Endothelial cell (in vitro differentiated cells): Measurements from ENCODE around the gene MFN2. TPM values are rescaled to one million over a fixed set of nuclear protein-coding genes. Genes with fewer than 3 reads are reported as not detected.
"Not testable (repeated sequence)": the region's sequence is repeated elsewhere in the genome, so short reads cannot be mapped to it uniquely, and the experiment has no call there.

Experiments used
- DNase-seq: peaks from one replicate; pipeline ENCODE4 v3.0.0; 2021; ENCODE audit warnings: low spot score
- H3K27ac Mint-ChIP-seq: one replicate; pipeline ENCODE4 v1.8.0; 2021; ENCODE audit warnings: mixed read lengths, inconsistent platforms; ENCODE audit not compliant: unreplicated experiment
- H3K27me3 Mint-ChIP-seq: one replicate; pipeline ENCODE4 v1.8.0; 2021; ENCODE audit warnings: mild to moderate bottlenecking, moderate library complexity, mixed read lengths, inconsistent platforms; ENCODE audit not compliant: unreplicated experiment
- H3K36me3 Mint-ChIP-seq: one replicate; pipeline ENCODE4 v1.8.0; 2021; ENCODE audit warnings: mild to moderate bottlenecking, low read depth, mixed read lengths, inconsistent platforms; ENCODE audit not compliant: unreplicated experiment
- H3K4me1 Mint-ChIP-seq: one replicate; pipeline ENCODE4 v1.8.0; 2021; ENCODE audit warnings: mild to moderate bottlenecking, mixed read lengths, inconsistent platforms; ENCODE audit not compliant: unreplicated experiment
- H3K4me3 Mint-ChIP-seq: one replicate; pipeline ENCODE4 v1.8.0; 2021; ENCODE audit warnings: mild to moderate bottlenecking, mixed read lengths, inconsistent platforms; ENCODE audit not compliant: unreplicated experiment
- H3K9me3 Mint-ChIP-seq: one replicate; pipeline ENCODE4 v1.8.0; 2021; ENCODE audit warnings: mixed read lengths, inconsistent platforms; ENCODE audit not compliant: unreplicated experiment
- CTCF ChIP-seq: fragments of 200-600 bp; sonication (generic); IDR thresholded peaks from one replicate; pipeline ENCODE4 v1.5.0; 2021; ENCODE audit warnings: antibody characterized with exemption; ENCODE audit not compliant: unreplicated experiment
- total RNA-seq: library from RNA; stranded (reverse); fragmentation: NEBNext Ultra II Directional; extraction: Animal tissue kit (Norgen Biotek cat#: 25700); gene quantifications from one replicate; pipeline ENCODE4 v1.2.1, GENCODE V29; 2021; ENCODE audit not compliant: unreplicated experiment

MFN2 gene
- total RNA-seq, 1 donor from 2014 or later, result 59.4 TPM

GRCh38 chr1:12040457-12041051, 60.3 kb downstream of the MFN2 start:
- no peak overlapping the region for H3K27ac Mint-ChIP-seq

GRCh38 chr1:12044187-12044877, 64.1 kb downstream of the MFN2 start:
- not testable (repeated sequence) for H3K36me3 Mint-ChIP-seq, H3K4me3 Mint-ChIP-seq, H3K4me1 Mint-ChIP-seq, H3K27me3 Mint-ChIP-seq, DNase-seq, H3K27ac Mint-ChIP-seq, H3K9me3 Mint-ChIP-seq

More at GRCh38 chr1:12040457-12041051, 60.3 kb downstream of the MFN2 start:
- DNase-seq, result no peak
- TF ChIP-seq CTCF, result no peak
- Mint-ChIP-seq H3K4me3 (no peak overlapping the region), H3K4me1 (peaks cover 2% of the 10 kb centered on the region), H3K27me3 (peaks cover 2% of the 10 kb centered on the region), H3K9me3 (no peaks in the 10 kb centered on the region), H3K36me3 (no peaks in the 10 kb centered on the region)

- no peaks in the 10 kb centered on the region for H3K9me3 Mint-ChIP-seq
- H3K4me3 Mint-ChIP-seq, result no peak overlapping the region
- no peak for DNase-seq
- H3K36me3 Mint-ChIP-seq, result no peaks in the 10 kb centered on the region
- H3K27me3 Mint-ChIP-seq, result peaks cover 1% of the 10 kb centered on the region
- no peaks in the 10 kb centered on the region for H3K4me1 Mint-ChIP-seq
- TF ChIP-seq CTCF, result no peak
- H3K27ac Mint-ChIP-seq, result no peak overlapping the region
These were observed 66.5 kb downstream of the MFN2 start for GRCh38 chr1:12046749-12047119.

- Mint-ChIP-seq H3K9me3 (no peaks in the 10 kb centered on the region), H3K27me3 (peaks cover 2% of the 10 kb centered on the region), H3K4me1 (no peaks in the 10 kb centered on the region), H3K4me3 (no peak overlapping the region), H3K27ac (no peak overlapping the region), H3K36me3 (no peaks in the 10 kb centered on the region)
- DNase-seq, result no peak
- TF ChIP-seq CTCF, result no peak
These were observed 67.1 kb downstream of the MFN2 start for GRCh38 chr1:12047120-12047876.

- H3K9me3 Mint-ChIP-seq, result no peaks in the 10 kb centered on the region
- H3K27me3 Mint-ChIP-seq, result peaks cover 2% of the 10 kb centered on the region
- H3K36me3 Mint-ChIP-seq, result no peaks in the 10 kb centered on the region
- no peak for DNase-seq
- H3K4me3 Mint-ChIP-seq, result no peak overlapping the region
- H3K4me1 Mint-ChIP-seq, result no peaks in the 10 kb centered on the region
- TF ChIP-seq CTCF, result no peak
- no peak overlapping the region for H3K27ac Mint-ChIP-seq
These were observed 68.1 kb downstream of the MFN2 start for GRCh38 chr1:12048372-12048771.
